Glomerular endothelial cell (primary cell): ENCODE results near the gene REV3L. TPM values are rescaled to one million over a fixed set of nuclear protein-coding genes. Genes with fewer than 3 reads are reported as not detected.
A peak's percentile ranks its signal among the peaks of the same experiment; 100 is the strongest.
"Not testable (repeated sequence)": the region's sequence is repeated elsewhere in the genome, so short reads cannot be mapped to it uniquely, and the experiment has no call there.

Source experiments
- DNase-seq: peaks from one replicate; pipeline ENCODE4 v3.0.0-alpha.2; 2011; ENCODE audit warnings: low read depth, low spot score; ENCODE audit errors: extremely low read depth
- total RNA-seq: library from RNA; depleted of rRNA; stranded (reverse); fragments of >200 nt; gene quantifications from 2 replicates; pipeline ENCODE4 v1.2.3, GENCODE V29; 2015

Gene REV3L
- total RNA-seq, 1 donor from 2014 or later, result 29.4 TPM

DNA sequence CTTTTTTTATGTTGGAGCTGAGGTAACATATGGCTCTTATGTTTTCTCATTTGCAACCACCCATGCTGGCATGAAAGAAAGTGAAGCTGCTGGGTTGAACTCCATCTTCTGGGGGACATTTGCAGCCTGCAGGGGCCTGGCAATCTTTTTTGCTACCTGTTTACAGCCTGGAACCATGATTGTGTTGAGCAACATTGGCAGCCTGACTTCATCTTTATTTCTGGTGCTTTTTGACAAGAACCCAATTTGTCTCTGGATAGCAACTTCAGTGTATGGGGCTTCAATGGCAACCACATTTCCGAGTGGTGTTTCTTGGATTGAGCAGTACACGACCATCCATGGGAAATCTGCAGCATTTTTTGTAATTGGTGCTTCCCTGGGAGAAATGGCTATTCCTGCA is 216.7 kb downstream of the REV3L start:
- DNase-seq, result no peak

DNA sequence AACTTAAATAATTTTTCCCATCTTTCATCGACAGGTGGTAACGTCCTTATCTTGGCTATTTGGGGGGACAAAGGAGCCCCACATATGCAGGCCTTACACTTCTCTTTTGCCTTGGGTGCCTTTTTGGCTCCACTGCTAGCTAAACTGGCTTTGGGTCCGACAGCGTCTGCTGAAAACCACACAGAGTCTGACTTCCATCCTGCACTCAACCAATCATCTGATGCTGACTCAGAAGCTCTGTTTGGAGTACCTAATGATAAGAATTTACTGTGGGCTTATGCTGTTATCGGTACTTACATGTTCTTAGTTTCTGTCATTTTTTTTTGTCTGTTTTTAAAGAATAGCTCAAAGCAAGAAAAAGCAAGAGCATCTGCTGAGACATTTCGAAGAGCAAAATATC is 217.2 kb downstream of the REV3L start:
- DNase-seq, result no peak

DNA sequence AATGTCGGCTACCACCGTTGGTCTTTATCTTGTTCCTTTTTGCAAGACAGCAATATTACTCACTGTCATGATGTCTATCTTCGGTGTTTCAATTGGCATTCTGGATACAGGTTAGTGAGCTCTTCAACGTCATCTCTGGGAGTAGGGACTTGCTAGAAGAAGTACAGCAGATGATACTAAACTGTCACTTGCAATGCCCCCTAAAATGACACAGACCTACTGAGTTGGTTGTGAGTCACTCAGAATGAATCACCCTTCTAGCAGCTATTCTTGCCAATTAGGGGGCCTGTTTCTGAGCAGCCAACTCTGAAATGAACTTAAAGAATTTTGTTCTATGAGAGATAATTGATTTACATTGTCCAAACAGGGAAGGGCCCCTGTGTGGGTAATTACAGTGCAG is 219.2 kb downstream of the REV3L start:
- no peak for DNase-seq

DNA sequence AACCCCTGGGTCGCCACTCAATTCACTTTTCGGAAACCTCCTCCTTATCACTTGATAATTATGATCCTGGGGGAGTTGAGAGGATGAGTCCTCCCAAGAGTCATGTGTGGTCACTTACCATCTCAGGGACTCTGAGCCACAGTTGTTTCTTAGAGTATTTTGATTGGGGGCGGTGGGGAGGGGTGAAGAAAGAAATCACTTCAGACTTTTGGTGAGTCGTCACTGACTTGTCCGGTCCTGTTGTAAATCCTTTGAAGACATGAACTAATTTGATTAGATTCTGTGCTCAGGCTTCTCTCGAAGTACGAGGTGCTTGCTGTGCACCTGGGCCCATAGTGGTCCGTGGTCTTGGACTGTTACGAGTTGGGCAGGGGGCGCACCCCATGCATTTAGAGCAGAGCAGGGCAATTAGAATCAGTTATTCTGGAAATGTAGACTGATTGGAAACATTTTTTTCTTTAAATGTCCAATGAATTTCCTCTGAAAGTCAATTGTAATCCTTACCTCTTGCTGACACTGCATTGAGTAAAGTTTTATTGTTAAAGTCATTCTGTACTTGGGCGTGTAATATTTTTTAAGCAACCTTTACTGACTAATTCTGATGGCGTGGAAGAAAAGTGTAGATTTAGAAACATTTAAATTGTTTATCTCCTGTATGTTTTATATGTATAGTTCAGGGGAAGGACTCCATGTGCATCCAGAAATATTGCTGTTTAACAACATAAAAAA is 222.3 kb downstream of the REV3L start:
- no peak for DNase-seq

DNA sequence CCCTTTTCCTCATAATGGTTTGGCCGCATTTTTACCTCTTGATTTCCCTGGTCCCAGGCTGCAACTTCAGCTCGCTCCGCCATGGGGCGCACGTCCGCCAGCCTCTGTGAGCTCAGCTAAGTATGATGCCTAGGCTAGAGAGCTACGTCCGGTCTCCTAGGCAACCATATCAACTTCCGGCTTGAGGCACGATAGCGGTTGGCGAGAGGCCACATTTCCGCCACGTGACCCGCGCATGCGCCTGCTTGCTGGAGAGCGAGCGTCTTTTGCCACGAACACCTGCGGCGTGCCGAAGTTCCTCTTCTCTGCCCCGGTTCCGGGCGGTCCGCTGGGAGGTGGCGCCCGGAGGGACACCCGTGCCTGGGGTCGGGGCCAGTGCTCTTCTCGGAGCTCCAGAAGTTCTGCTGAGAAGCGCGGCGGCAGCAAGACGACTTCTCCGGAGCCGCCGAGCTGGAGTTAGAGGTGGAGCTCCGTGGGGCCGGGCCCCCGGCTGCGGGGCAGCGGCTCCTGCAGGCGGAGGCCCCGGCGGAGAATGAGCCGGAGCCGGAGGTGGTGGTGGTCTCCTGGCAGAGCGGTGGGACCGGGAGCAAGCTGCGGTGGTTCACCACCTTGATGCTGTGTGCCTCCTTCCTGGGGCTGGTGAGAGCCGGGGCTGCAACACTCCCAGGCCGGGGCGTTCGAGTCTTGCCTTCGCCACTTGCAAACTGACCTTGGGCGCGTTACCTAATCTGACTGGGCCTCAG is 223.8 kb downstream of the REV3L start:
- peak; percentile 95 for DNase-seq

DNA sequence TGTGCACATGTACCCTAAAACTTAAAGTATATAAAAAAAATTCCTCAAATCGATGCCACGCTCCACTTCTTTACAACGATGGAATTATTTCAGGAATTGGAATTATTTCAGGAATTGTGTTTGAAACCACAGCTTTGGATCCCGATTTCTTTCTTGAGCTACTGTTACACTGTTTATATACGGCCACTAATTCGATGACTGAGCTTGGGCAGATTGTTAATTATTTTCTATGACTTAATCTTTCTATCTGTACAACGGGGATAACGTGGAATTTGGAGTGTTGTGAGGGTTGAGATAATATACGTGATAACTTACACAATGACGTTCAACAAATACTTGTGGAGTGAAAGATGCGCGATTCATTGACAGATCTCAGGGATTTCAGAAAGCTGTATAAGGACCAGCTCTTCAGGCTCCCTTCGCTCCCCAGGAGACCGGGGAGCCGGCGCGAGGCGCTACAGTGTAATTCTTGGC is 224.4 kb downstream of the REV3L start:
- peak; percentile 27 for DNase-seq

DNA sequence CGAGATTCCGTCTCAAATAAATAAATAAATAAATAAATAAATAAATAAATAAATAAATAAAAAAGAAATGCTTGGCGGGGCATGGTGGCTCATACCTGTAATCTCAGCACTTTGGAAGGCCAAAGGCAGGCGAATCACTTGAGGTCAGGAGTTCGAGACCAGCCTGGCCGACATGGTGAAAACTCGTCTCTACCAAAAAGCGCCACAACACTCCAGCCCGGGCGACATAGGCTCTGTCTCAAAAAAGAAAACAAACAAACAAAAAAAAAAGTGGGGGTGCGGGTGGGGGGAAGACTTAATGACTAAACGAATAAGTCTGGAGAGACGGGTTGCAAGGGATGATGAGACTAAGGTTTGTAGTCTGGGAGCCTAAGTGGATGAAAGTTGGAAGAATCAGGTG is 225.0 kb downstream of the REV3L start:
- no peak for DNase-seq

DNA sequence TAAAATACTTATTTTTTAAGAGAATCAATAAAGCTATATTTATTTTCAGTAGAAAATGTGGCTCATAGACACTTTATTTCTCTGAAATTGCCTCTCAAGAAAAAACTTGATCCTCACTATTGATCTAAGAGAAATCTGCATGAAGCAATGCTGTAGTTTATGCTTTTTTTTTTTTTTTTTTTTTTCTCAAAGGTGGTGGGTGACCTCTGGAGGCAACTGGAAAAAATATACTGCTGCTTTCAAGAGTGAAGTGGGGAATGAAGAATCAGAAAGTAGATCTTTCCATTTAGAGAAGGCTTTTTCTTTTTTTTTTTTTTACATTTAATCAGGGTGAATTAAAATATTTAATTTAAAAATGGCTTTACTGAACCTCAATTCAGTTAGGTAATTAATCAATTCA is 226.4 kb downstream of the REV3L start:
- no peak for DNase-seq

DNA sequence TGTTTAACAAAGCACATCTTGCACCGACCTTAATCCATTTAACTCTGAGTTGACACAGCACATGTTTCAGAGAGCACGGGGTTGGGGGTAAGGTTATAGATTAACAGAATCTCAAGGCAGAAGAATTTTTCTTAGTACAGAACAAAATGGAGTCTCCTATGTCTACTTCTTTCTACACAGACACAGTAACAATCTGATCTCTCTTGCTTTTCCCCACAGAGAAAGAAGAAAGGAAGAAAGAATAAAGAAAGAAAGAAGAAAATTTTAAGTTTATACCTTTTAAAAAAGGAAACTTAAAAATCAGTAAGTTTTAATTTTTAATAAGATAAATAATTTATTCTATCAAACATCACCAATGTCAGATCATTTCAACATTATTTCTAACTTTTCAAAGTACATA is 227.2 kb downstream of the REV3L start:
- not testable (repeated sequence) for DNase-seq

DNA sequence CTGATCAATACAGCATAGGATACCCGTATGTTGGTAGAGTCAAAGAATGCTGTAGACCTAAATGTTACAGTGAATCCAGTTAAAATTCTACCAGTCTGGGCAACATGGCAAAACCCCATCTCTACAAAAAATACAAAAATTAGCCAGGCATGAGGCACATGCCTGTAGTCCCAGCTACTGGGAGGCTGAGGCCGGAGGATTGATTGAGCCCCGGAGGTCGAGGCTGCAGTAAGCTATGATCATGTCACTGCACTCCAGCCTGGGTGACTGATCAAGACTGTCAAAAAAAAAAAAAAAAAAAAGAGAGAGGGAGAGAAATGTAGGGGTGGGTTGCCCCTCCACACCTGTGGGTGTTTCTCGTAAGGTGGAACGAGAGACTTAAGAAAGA is 228.2 kb downstream of the REV3L start:
- no peak for DNase-seq

DNA sequence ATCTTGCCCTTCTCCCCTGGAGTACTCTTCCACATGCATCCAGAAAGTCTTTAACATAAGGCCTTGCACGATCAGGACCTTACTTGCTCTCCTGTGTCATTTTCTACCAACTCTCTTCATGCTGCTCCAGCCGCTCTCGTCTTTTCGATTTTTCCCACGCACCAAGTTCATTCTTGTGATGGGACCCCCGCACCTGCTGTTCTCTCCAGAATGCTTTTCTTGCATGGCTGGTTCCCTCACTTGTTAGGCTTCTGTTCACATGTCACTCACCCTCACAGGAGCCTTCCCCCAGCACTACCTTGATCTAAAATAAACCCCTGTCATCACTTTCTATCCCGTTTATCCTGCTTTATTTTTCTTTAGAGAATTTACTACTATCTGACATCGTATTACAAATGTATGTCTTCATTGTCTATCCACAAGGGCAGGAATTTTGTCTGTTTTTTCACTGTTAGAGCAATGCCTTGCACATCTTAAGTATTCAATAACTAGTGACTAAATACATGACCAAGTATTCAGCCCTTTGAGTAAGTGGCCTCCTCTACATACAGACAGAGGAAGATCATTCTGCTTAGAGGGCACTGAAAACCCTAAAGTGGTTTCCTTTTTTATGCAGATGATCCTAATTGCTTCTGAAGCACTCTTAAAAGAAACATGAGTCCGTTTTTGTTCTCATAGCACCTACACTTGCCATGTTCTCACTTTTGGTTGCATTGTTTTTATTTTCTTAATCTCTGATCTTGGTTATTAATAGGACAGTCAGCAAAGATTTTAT is 228.8 kb downstream of the REV3L start:
- no peak for DNase-seq

DNA sequence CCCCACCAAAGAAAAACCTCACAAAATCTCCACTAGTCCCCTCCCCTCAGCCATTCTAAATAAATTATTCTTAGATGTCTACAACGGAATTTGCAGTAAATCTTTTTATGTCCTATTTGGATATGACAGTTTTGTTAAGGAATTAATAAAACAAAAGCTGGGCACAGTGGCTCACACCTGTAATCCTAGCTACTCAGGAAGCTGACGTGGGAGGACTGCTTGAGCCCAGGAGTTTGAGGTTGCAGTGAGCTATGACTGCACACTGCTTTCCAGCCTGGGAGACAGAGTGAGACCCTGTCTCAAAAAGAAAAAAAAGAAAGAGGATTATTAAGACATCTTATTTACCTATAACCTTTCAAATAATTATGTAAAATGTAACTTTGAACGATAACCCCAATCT is 230.3 kb downstream of the REV3L start:
- DNase-seq, result no peak

DNA sequence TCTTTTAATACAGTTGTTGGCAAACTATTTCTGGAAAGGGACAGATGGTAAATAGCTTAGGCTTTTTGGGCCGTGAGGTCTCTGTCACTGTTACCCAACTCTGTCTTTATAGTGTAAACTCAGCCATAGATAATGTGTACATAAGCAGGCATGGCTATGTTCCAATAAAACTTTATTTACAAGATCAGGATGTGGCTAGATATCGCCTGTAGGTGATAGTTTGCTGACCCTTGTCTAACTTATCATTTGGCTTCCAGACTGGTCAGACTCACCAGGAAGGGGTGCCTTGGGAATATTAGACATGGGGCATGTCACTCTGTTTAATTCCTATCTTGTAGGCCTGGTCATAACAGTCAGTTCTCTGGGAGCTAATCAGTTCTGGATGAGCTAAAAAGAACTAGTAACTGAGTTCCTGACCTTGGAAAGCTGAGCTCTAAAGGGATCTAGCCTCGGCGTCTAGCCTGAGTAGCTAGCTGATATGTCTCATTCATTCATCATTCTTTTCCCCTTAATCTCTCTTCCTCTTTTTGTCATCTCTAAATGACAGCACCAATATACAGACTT is 232.1 kb downstream of the REV3L start:
- DNase-seq, result no peak

Other genes with a start within 250 kb of the REV3L start
- 24.3 and 26.8 TPM in 2 replicates for gene TRAF3IP2, start 122.7 kb upstream of the REV3L start, total RNA-seq